Psoas muscle (tissue), 8 donors: ENCODE results near the gene CATSPERZ. TPM values are rescaled to one million over a fixed set of nuclear protein-coding genes. Genes with fewer than 3 reads are reported as not detected.

Experiments
- ATAC-seq, 4 donors: fragments of 200-7000 bp; cut with Tn5 transposase; one replicate each; pipeline ENCODE4 v1.9.1; 2020; ENCODE audit warnings: moderate library complexity in 3 of 4, mild to moderate bottlenecking in 2 of 4
- DNase-seq, 2 donors: peaks; one replicate each; pipeline ENCODE4 v3.0.0-alpha.2; 2020
- H3K27ac ChIP-seq: fragments of 200-600 bp; one replicate; pipeline ENCODE4 v1.8.0; 2022
- H3K27me3 ChIP-seq, 3 donors: fragments of 200-600 bp in 1 of 3; one replicate each; pipeline versions ENCODE4 v1.6.1 to v1.8.0; 2013 to 2022; ENCODE audit warnings: low read length in 2 of 3, mild to moderate bottlenecking in 2 of 3, moderate library complexity in 1 of 3; ENCODE audit not compliant: insufficient read depth in 3 of 3
- H3K36me3 ChIP-seq, 2 donors: fragments of 200-600 bp in 1 of 2; one replicate each; pipeline versions ENCODE4 v1.6.1 to v1.8.0; 2013 to 2022; ENCODE audit warnings: low read depth in 1 of 2, mild to moderate bottlenecking in 1 of 2, moderate library complexity in 1 of 2; ENCODE audit not compliant: insufficient read depth in 1 of 2
- H3K4me1 ChIP-seq: fragments of 200-600 bp; one replicate; pipeline ENCODE4 v1.8.0; 2022
- H3K4me3 ChIP-seq: fragments of 200-600 bp; one replicate; pipeline ENCODE4 v1.8.0; 2022; ENCODE audit warnings: mild to moderate bottlenecking
- H3K9me3 ChIP-seq: fragments of 200-600 bp; one replicate; pipeline ENCODE4 v1.8.0; 2022
- CTCF ChIP-seq: fragments of 200-600 bp; IDR thresholded peaks from one replicate; pipeline ENCODE4 v1.8.0; 2022; ENCODE audit warnings: antibody characterized with exemption
- WGBS, 3 donors: extraction: QIAGEN DNeasy Blood & Tissue Kit; methylation state at CpG; one replicate each; pipeline versions ENCODE4 v1.1.6 to v1.1.7; 2013; 5-methylcytosine and 5-hydroxymethylcytosine counted together
- intact Hi-C, 2 donors: fragments of 100-400 bp; cut with DNase I; formaldehyde crosslinking; loops; one replicate each; pipeline versions ENCODE4 v1.11.0 to v1.14.2; 2022
- polyA plus RNA-seq, 3 donors: library from polyadenylated mRNA; stranded (reverse); fragments of 200-250 nt; gene quantifications; one replicate each; pipeline ENCODE4 v1.2.3, GENCODE V29; 2013
- total RNA-seq, 4 donors: library from RNA; stranded (reverse); fragmentation: NEBNext Ultra II Directional in 2 of 4; extraction: Animal tissue kit (Norgen Biotek cat#: 25700) in 2 of 4; gene quantifications; one replicate each; pipeline versions ENCODE4 v1.2.1 to v1.2.4, GENCODE V29; 2021 to 2023
- donor health status: healthy with polysubstance abuse.
- donor health status: DM: no; HTN: no; CAD: no; lungs with moderate emphysema.
- donor health status: Bipolar disorder and iron deficiency.
- donor health status: healthy.
- donor health status: DM: yes; HTN: yes; CAD: no.
- donor health status: DM: no; HTN: no; CAD: no.
- donor health status: DM: no; HTN: no; CAD: no.
- donor health status: DM: yes; HTN: yes; CAD: no.

The CATSPERZ gene
- total and polyA plus RNA-seq, 7 donors = 0.05 TPM; not detected in 6

- H3K27me3 ChIP-seq = peaks cover 0 to 58% (median 28%) of the 10 kb centered on the region in 3 donors
- peak; percentile 10 to 45 (median 32) for ATAC-seq
Observed at GRCh38 chr11:64291752-64292459, 8.3 kb upstream of the CATSPERZ start.

GRCh38 chr11:64292460-64293254 is 7.5 kb upstream of the CATSPERZ start:
- Histone ChIP-seq H3K4me3 (peak overlapping the region; percentile 58), H3K27me3 (peaks cover 0 to 65% (median 35%) of the 10 kb centered on the region in 3 donors), H3K36me3 (no peaks in the 10 kb centered on the region), H3K27ac (no peak overlapping the region), H3K4me1 (peaks cover 10% of the 10 kb centered on the region), H3K9me3 (no peaks in the 10 kb centered on the region)
- DNase-seq = no peak
- intact Hi-C loops = no loop called here
- no peak for TF ChIP-seq CTCF
- 30 to 45% (median 32%) methylated on average over 26 to 42 of the region's 42 CpGs for WGBS, 3 donors
- ATAC-seq = peak in 1 of 4 donors; percentile 17

More at GRCh38 chr11:64291752-64292459, 8.3 kb upstream of the CATSPERZ start:
- intact Hi-C loops = no loop called here
- Histone ChIP-seq H3K4me3 (peak overlapping the region; percentile 58), H3K27ac (no peak overlapping the region), H3K36me3 (no peaks in the 10 kb centered on the region), H3K9me3 (no peaks in the 10 kb centered on the region), H3K4me1 (peaks cover 14% of the 10 kb centered on the region)
- WGBS, 3 donors = 0 to 1% (median 0%) methylated on average over 25 to 96 of the region's 96 CpGs
- peak in 1 of 2 donors; percentile 47 for DNase-seq
- TF ChIP-seq CTCF = no peak

- no peak for DNase-seq
- TF ChIP-seq CTCF = no peak
- 68 to 78% (median 73%) methylated on average over 3 of the region's 3 CpGs for WGBS, 3 donors
- Histone ChIP-seq H3K27ac (no peak overlapping the region), H3K36me3 (no peaks in the 10 kb centered on the region), H3K27me3 (peaks cover 0 to 87% (median 42%) of the 10 kb centered on the region in 3 donors), H3K4me3 (no peak overlapping the region), H3K9me3 (no peaks in the 10 kb centered on the region), H3K4me1 (peaks cover 16% of the 10 kb centered on the region)
- ATAC-seq = no peak
- intact Hi-C loops = no loop called here
Observed at GRCh38 chr11:64294774-64295173, 5.4 kb upstream of the CATSPERZ start.

DNA sequence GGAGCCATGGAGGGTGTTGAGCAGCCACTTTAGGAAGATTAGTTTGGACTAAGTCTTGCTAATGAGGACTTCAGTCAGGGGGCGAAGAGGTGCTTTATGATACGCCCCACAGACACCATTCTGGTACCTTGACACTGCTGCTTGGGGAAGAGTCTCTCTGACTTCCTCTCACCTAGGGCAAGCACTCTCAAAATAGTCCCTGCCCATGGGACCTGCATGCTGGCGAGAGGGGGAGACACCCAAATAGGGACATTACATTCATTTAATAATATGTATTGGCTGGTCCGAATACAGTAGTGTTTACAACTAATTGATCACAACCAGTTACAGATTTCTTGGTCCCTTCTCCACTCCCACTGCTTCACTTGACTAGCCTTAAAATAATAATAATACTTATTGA is 4.4 kb upstream of the CATSPERZ start:
- Histone ChIP-seq H3K9me3 (no peaks in the 10 kb centered on the region), H3K4me1 (peaks cover 25% of the 10 kb centered on the region), H3K27ac (no peak overlapping the region), H3K4me3 (no peak overlapping the region), H3K36me3 (no peaks in the 10 kb centered on the region), H3K27me3 (peaks cover 0 to 93% (median 46%) of the 10 kb centered on the region in 3 donors)
- DNase-seq = no peak
- no peak for ATAC-seq
- intact Hi-C loops = no loop called here
- 92 to 96% (median 95%) methylated on average over 4 of the region's 4 CpGs for WGBS, 3 donors
- no peak for TF ChIP-seq CTCF
